ENCODE results near the gene KDM5B.
"Not testable (repeated sequence)": the region's sequence is repeated elsewhere in the genome, so short reads cannot be mapped to it uniquely, and the experiment has no call there.

Gene KDM5B

GRCh38 chr1:202798260-202798659 is 10.0 kb downstream of the KDM5B start:
- TF ChIP-seq, protein P1, sequence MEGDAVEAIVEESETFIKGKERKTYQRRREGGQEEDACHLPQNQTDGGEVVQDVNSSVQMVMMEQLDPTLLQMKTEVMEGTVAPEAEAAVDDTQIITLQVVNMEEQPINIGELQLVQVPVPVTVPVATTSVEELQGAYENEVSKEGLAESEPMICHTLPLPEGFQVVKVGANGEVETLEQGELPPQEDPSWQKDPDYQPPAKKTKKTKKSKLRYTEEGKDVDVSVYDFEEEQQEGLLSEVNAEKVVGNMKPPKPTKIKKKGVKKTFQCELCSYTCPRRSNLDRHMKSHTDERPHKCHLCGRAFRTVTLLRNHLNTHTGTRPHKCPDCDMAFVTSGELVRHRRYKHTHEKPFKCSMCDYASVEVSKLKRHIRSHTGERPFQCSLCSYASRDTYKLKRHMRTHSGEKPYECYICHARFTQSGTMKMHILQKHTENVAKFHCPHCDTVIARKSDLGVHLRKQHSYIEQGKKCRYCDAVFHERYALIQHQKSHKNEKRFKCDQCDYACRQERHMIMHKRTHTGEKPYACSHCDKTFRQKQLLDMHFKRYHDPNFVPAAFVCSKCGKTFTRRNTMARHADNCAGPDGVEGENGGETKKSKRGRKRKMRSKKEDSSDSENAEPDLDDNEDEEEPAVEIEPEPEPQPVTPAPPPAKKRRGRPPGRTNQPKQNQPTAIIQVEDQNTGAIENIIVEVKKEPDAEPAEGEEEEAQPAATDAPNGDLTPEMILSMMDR (conservative IDR thresholded peaks at IDR 0.05), result no peak

DNA sequence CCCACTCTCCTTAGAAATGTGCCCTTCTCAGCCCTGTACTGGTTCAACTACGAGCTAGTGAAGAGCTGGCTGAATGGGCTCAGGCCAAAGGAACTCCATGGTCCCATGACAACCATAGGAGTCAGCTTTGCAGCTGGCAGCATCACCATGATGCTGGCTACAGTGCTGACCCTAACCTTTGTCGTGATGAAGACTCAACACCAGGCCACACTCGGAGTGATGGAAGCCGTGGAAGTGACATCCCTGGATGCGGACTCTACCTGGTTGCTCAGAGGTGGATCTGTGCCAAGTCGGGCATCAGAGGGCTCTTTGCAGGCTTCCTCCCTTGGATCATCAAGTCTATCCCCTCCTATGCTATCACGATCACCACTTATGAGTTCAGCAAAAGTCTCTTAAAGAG is 11.6 kb downstream of the KDM5B start:
- TF ChIP-seq, protein P1 (conservative IDR thresholded peaks at IDR 0.05), result no peak
- no peak overlapping the region for H3K27ac ChIP-seq

More at GRCh38 chr1:202798260-202798659, 10.0 kb downstream of the KDM5B start:
- no peak overlapping the region for H3K27ac ChIP-seq

DNA sequence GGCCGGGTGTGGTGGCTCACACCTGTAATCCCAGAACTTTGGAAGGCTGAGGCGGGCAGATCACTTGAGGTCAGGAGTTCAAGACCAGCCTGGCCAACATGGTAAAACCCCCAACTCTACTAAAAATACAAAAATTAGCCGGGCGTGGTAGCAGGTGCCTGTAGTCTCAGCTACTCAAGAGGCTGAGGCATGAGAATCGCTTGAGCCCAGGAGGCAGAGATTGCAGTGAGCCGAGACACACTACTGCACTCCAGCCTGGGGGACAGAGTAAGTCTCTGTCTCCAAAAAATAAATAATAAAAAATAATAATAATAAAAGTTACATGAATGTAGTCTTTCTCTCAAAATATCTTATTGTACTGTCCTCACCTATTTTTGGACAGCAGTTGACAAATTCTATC is 13.3 kb downstream of the KDM5B start:
- not testable (repeated sequence) for H3K27ac ChIP-seq

DNA sequence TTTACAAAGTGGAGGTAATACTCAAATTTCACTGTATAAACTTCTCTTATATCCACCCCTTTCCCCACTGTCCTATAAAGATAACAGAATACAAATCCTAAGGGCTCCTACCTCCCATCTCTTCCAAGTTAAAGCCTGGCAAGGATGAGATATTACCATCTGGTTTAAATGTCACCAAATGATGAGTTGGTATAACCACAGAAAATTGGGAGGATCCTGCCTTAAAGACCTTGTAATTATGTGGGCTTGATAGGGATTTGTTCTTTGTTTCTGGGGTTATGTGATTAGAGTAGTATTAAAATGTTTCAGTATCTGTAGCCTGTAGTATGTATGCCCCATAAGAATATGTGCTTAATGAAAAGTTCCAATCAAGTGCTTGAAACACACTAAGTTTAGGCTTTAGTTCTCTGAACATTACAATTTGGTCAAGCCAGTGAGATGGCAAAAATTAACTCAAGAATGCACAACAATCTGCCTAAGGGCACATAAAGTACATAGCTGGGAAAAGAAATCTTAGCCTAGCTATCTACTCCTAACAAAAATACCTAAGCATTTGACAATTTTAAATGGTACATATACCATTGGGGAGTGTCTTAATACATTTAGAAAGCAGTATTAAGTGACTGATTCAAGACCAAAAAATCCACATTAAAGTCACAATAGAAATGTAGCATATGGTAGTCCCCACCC is 14.0 kb downstream of the KDM5B start:
- no peak overlapping the region for H3K27ac ChIP-seq
- TF ChIP-seq, protein P1 (conservative IDR thresholded peaks at IDR 0.05), result no peak

GRCh38 chr1:202791077-202791747 is 17.0 kb downstream of the KDM5B start:
- TF ChIP-seq, protein P1 (conservative IDR thresholded peaks at IDR 0.05), result no peak
- peak overlapping the region; percentile 38; the same call in 1 of the 2 replicates for H3K27ac ChIP-seq

GRCh38 chr1:202788800-202789199 is 19.4 kb downstream of the KDM5B start:
- H3K27ac ChIP-seq, result no peak overlapping the region

DNA sequence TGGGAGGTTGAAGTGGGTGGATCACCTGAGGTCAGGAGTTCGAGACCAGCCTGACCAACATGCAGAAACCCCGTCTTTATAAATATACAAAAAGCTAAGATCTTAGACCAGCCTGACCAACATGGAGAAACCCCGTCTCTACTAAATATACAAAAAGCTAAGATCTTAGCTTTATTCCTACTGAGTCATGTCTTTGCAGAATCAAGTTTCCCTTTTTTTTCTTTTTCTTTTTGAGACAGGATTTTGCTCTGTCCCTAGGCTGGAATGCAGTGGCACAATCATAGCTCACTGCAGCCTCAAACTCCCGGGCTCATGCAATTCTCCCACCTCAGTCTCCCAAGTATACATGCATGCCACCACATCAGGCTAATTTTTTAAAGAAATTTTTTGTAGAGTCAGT is 21.4 kb downstream of the KDM5B start:
- no peak overlapping the region for H3K27ac ChIP-seq
- TF ChIP-seq, protein P1 (conservative IDR thresholded peaks at IDR 0.05), result no peak

More at GRCh38 chr1:202788800-202789199, 19.4 kb downstream of the KDM5B start:
- TF ChIP-seq, protein P1 (conservative IDR thresholded peaks at IDR 0.05), result no peak

- peak overlapping the region; percentile 31; the same call in 1 of the 2 replicates for H3K27ac ChIP-seq
- TF ChIP-seq, protein P1 (conservative IDR thresholded peaks at IDR 0.05), result no peak
Measured at GRCh38 chr1:202781180-202781579, 27.0 kb downstream of the KDM5B start.

Data from VCaP (cell line).